Panc1 (cell line): ENCODE measurements around the gene HOXC9. TPM values are rescaled to one million over a fixed set of nuclear protein-coding genes. Genes with fewer than 3 reads are reported as not detected.

ENCODE experiments used
- ATAC-seq: fragments of 200-7000 bp; cut with Tn5 transposase; 2 replicates; pipeline ENCODE4 v1.9.1; 2020; ENCODE audit warnings: mild to moderate bottlenecking, moderate library complexity
- BruUV-seq: library from RNA; stranded (reverse); fragments of 400-500 nt; replicated peaks from 2 replicates; lab custom pipeline; 2021; lab: Mats Ljungman, UMichigan
- CTCF ChIA-PET: fragments of 300-600 bp; sonication (Branson Sonifier 250); formaldehyde crosslinking; loops from one replicate; lab custom pipeline; 2022; ENCODE audit warnings: antibody characterized with exemption; lab: Charles Lee
- POLR2A ChIA-PET: fragments of 300-600 bp; sonication (Branson Sonifier 250); formaldehyde crosslinking; loops from one replicate; lab custom pipeline; 2022; ENCODE audit warnings: antibody characterized with exemption; lab: Charles Lee
- DNase-seq: peaks from one replicate; pipeline ENCODE4 v3.0.0-alpha.2; 2010; ENCODE audit warnings: low read depth, low spot score
- H3K27ac ChIP-seq: 2 replicates; pipeline ENCODE4 v1.5.1; 2011; ENCODE audit warnings: mild to moderate bottlenecking, low read length, inconsistent platforms
- H3K27me3 ChIP-seq: fragments of 200-500 bp; sonication (Bioruptor generic); 2 replicates; pipeline ENCODE4 v1.6.0; 2014; ENCODE audit warnings: low read length, inconsistent platforms; ENCODE audit not compliant: control insufficient read depth, insufficient read depth
- H3K36me3 ChIP-seq: fragments of 200-500 bp; sonication (Bioruptor generic); 2 replicates; pipeline ENCODE4 v1.5.1; 2014; ENCODE audit warnings: inconsistent platforms, mild to moderate bottlenecking, low read length, moderate library complexity; ENCODE audit not compliant: control insufficient read depth, insufficient read depth
- H3K4me1 ChIP-seq: 2 replicates; pipeline ENCODE4 v1.5.1; 2011; ENCODE audit warnings: inconsistent platforms, mild to moderate bottlenecking, low read length, moderate library complexity; ENCODE audit not compliant: control insufficient read depth, insufficient read depth
- H3K4me3 ChIP-seq, 2 experiments: 2 replicates each; pipeline ENCODE4 v1.5.1; 2011 to 2012; ENCODE audit warnings: low read depth in 2 of 2, low read length in 2 of 2, mild to moderate bottlenecking in 2 of 2, inconsistent platforms in 1 of 2, moderate library complexity in 1 of 2
- H3K9me3 ChIP-seq: fragments of 200-500 bp; sonication (Bioruptor generic); 2 replicates; pipeline ENCODE4 v1.5.1; 2014; ENCODE audit warnings: low read depth, mild to moderate bottlenecking, inconsistent platforms, low read length, moderate library complexity; ENCODE audit not compliant: control insufficient read depth, insufficient read depth
- POLR2AphosphoS5 ChIP-seq: IDR thresholded peaks from 2 replicates; pipeline ENCODE4 v1.6.1; 2012; ENCODE audit warnings: mild to moderate bottlenecking, low read depth, low read length, moderate library complexity
- SIN3A ChIP-seq: IDR thresholded peaks from 2 replicates; pipeline ENCODE4 v1.6.1; 2012; ENCODE audit warnings: low read depth, mild to moderate bottlenecking, low read length, moderate library complexity, borderline replicate concordance; ENCODE audit not compliant: insufficient read depth
- TCF7L2 ChIP-seq: IDR thresholded peaks from 2 replicates; pipeline ENCODE4 v1.6.1; 2011; ENCODE audit warnings: mild to moderate bottlenecking, low read depth, low read length, inconsistent platforms
- in situ Hi-C: cut with HindIII; loops from 2 replicates; pipeline ENCODE4 v1.10.0; 2016; ENCODE audit warnings: low sequenced_read_pairs, low pct_unique_long_range_greater_than_20kb
- intact Hi-C: fragments of 100-400 bp; cut with micrococcal nuclease; formaldehyde crosslinking; loops from one replicate; pipeline ENCODE4 v1.10.0; 2022; ENCODE audit not compliant: unreplicated experiment
- total RNA-seq: library from RNA; stranded (reverse); gene quantifications from one replicate; pipeline ENCODE4 v1.2.1, GENCODE V29; 2021; ENCODE audit not compliant: unreplicated experiment
- TF ChIP-seq, protein P1 (sequence below), 2 experiments: IDR thresholded peaks; 2 replicates each; pipeline ENCODE4 v1.6.1; 2011 to 2012; ENCODE audit warnings: low read depth in 2 of 2, control low read depth in 1 of 2, low read length in 1 of 2, mild to moderate bottlenecking in 1 of 2, moderate library complexity in 1 of 2; ENCODE audit not compliant: insufficient read depth in 1 of 2
- TF ChIP-seq, protein P2 (sequence below): fragments of 450-650 bp; IDR thresholded peaks from 2 replicates; pipeline ENCODE4 v1.5.1; 2017; ENCODE audit warnings: mild to moderate bottlenecking

HOXC9 gene
- total RNA-seq, 1 experiment from 2014 or later, result 37.2 TPM

DNA sequence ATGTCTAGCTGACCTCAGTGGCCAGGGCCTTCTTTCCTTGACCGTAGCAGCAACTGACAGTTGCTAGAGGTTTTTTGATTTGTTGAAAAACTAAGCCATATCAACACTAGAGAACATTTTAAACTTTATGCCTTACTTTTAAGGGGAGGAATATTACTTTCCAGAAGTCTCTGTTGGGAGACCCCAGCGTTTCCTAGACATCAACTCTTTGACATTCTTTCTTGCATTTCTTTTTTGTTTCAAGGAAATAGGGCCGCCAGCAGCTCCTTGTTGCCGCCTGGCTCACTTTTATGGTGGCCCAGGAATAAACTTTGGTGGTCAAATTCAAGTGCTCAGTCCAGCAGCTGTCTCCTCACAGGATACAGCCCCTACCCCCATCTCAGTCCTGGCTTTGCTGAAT is 29.5 kb upstream of the HOXC9 start:
- ChIA-PET CTCF (no interaction called here), POLR2A (no interaction called here)

DNA sequence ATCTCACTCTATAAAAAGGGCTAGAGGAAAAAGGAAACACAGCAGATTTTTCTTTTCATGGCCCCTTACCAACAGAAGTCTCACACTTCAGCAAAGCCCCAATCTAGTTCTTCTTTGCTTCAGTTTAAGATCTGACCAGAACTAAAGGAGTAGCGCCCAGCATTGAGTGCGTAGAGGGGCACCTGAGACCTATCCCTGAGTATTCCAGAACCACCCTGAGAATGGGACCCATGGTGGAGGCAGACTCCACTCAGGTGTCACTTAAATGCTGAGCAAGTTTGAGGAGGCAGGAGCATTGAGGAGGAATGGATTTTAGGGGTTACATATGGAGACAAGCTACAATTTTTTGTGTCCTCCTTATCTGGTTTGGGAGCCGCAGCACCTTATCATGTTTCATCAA is 28.8 kb upstream of the HOXC9 start:
- Histone ChIP-seq H3K36me3 (no peaks in the 10 kb centered on the region), H3K9me3 (no peaks in the 10 kb centered on the region), H3K27ac (peak overlapping the region; percentile 100), H3K27me3 (no peaks in the 10 kb centered on the region), H3K4me1 (peaks cover 70% of the 10 kb centered on the region), H3K4me3 (no peak overlapping the region; a peak in 1 of 4 replicates)
- ChIA-PET CTCF (no interaction called here), POLR2A (no interaction called here)
- DNase-seq (no peak), ATAC-seq (no peak)
- TF ChIP-seq, protein P1, sequence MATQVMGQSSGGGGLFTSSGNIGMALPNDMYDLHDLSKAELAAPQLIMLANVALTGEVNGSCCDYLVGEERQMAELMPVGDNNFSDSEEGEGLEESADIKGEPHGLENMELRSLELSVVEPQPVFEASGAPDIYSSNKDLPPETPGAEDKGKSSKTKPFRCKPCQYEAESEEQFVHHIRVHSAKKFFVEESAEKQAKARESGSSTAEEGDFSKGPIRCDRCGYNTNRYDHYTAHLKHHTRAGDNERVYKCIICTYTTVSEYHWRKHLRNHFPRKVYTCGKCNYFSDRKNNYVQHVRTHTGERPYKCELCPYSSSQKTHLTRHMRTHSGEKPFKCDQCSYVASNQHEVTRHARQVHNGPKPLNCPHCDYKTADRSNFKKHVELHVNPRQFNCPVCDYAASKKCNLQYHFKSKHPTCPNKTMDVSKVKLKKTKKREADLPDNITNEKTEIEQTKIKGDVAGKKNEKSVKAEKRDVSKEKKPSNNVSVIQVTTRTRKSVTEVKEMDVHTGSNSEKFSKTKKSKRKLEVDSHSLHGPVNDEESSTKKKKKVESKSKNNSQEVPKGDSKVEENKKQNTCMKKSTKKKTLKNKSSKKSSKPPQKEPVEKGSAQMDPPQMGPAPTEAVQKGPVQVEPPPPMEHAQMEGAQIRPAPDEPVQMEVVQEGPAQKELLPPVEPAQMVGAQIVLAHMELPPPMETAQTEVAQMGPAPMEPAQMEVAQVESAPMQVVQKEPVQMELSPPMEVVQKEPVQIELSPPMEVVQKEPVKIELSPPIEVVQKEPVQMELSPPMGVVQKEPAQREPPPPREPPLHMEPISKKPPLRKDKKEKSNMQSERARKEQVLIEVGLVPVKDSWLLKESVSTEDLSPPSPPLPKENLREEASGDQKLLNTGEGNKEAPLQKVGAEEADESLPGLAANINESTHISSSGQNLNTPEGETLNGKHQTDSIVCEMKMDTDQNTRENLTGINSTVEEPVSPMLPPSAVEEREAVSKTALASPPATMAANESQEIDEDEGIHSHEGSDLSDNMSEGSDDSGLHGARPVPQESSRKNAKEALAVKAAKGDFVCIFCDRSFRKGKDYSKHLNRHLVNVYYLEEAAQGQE (IDR thresholded peaks at IDR 0.05; ENCODE audit: insufficient read depth in 1 of 2, low read depth in 2 of 2, low read length in 1 of 2), result no peak
- TF ChIP-seq, protein P2, sequence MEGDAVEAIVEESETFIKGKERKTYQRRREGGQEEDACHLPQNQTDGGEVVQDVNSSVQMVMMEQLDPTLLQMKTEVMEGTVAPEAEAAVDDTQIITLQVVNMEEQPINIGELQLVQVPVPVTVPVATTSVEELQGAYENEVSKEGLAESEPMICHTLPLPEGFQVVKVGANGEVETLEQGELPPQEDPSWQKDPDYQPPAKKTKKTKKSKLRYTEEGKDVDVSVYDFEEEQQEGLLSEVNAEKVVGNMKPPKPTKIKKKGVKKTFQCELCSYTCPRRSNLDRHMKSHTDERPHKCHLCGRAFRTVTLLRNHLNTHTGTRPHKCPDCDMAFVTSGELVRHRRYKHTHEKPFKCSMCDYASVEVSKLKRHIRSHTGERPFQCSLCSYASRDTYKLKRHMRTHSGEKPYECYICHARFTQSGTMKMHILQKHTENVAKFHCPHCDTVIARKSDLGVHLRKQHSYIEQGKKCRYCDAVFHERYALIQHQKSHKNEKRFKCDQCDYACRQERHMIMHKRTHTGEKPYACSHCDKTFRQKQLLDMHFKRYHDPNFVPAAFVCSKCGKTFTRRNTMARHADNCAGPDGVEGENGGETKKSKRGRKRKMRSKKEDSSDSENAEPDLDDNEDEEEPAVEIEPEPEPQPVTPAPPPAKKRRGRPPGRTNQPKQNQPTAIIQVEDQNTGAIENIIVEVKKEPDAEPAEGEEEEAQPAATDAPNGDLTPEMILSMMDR, result no peak
- TF ChIP-seq TCF7L2, result no peak
- TF ChIP-seq SIN3A, result no peak
- TF ChIP-seq POLR2AphosphoS5, result no peak
- BruUV-seq, result no TSS peak
- in situ Hi-C loops (no loop called here), intact Hi-C loops (no loop called here)

More for the DNA sequence above, 29.5 kb upstream of the HOXC9 start:
- intact Hi-C loops, result no loop called here
- in situ Hi-C loops, result no loop called here
- no peaks in the 10 kb centered on the region for H3K36me3 ChIP-seq
- no TSS peak for BruUV-seq
- no peaks in the 10 kb centered on the region for H3K27me3 ChIP-seq
- H3K27ac ChIP-seq, result peak overlapping the region; percentile 100
- peaks cover 72% of the 10 kb centered on the region for H3K4me1 ChIP-seq
- no peak overlapping the region for H3K4me3 ChIP-seq
- TF ChIP-seq SIN3A, result no peak
- TF ChIP-seq, protein P1 (IDR thresholded peaks at IDR 0.05; ENCODE audit: insufficient read depth in 1 of 2, low read depth in 2 of 2, low read length in 1 of 2), result no peak
- no peak for TF ChIP-seq TCF7L2
- TF ChIP-seq POLR2AphosphoS5, result no peak
- TF ChIP-seq, protein P2, result no peak
- H3K9me3 ChIP-seq, result no peaks in the 10 kb centered on the region
- ATAC-seq (no peak), DNase-seq (no peak)
